H9 (cell line): ENCODE results near the gene KIF16B. TPM values are rescaled to one million over a fixed set of nuclear protein-coding genes. Genes with fewer than 3 reads are reported as not detected.

Source experiments
- DNase-seq: peaks from one replicate; pipeline ENCODE4 v3.0.0-alpha.2; 2017
- H2AFZ ChIP-seq: one replicate; pipeline ENCODE4 v1.6.1; 2013; ENCODE audit warnings: mild to moderate bottlenecking, low read length, control low read depth, moderate library complexity
- H2AK5ac ChIP-seq: 2 replicates; pipeline ENCODE4 v1.6.1; 2013; ENCODE audit warnings: low read length, control low read depth, mixed read lengths; ENCODE audit not compliant: insufficient read length
- H2BK120ac ChIP-seq: one replicate; pipeline ENCODE4 v1.6.1; 2013; ENCODE audit warnings: low read depth, mild to moderate bottlenecking, low read length, control low read depth, inconsistent platforms; ENCODE audit not compliant: poor library complexity, severe bottlenecking
- H2BK12ac ChIP-seq: 2 replicates; pipeline ENCODE4 v1.6.1; 2013; ENCODE audit warnings: low read length, control low read depth, mixed read lengths, low read depth; ENCODE audit not compliant: insufficient read length
- H2BK15ac ChIP-seq: 2 replicates; pipeline ENCODE4 v1.6.1; 2013; ENCODE audit warnings: low read depth, low read length, control low read depth
- H2BK20ac ChIP-seq: one replicate; pipeline ENCODE4 v1.6.1; 2013; ENCODE audit warnings: low read depth, mild to moderate bottlenecking, low read length, control low read depth, inconsistent platforms; ENCODE audit not compliant: poor library complexity, severe bottlenecking
- H2BK5ac ChIP-seq: 2 replicates; pipeline ENCODE4 v1.6.1; 2013; ENCODE audit warnings: low read length, control low read depth, mixed read lengths; ENCODE audit not compliant: insufficient read length
- H3K14ac ChIP-seq: 2 replicates; pipeline ENCODE4 v1.6.1; 2013; ENCODE audit warnings: low read length, control low read depth; ENCODE audit not compliant: insufficient read depth
- H3K18ac ChIP-seq: 2 replicates; pipeline ENCODE4 v1.6.1; 2013; ENCODE audit warnings: low read depth, mild to moderate bottlenecking, mixed read lengths, low read length, control low read depth; ENCODE audit not compliant: insufficient read length
- H3K23ac ChIP-seq: 2 replicates; pipeline ENCODE4 v1.6.1; 2013; ENCODE audit warnings: low read length, control low read depth, mixed read lengths, low read depth; ENCODE audit not compliant: insufficient read length
- H3K23me2 ChIP-seq: 2 replicates; pipeline ENCODE4 v1.6.1; 2013; ENCODE audit warnings: low read depth, mild to moderate bottlenecking, mixed read lengths, low read length, control low read depth; ENCODE audit not compliant: insufficient read length, poor library complexity, severe bottlenecking
- H3K27ac ChIP-seq: 2 replicates; pipeline ENCODE4 v1.5.1; 2013; ENCODE audit warnings: low read length, control low read depth, mixed read lengths, low read depth; ENCODE audit not compliant: insufficient read length
- H3K27me3 ChIP-seq: 2 replicates; pipeline ENCODE4 v1.6.1; 2013; ENCODE audit warnings: low read length, control low read depth, inconsistent platforms; ENCODE audit not compliant: insufficient read depth
- H3K4ac ChIP-seq: 2 replicates; pipeline ENCODE4 v1.6.1; 2013; ENCODE audit warnings: low read depth, mild to moderate bottlenecking, control low read depth, inconsistent platforms, low read length, moderate library complexity
- H3K4me1 ChIP-seq: 2 replicates; pipeline ENCODE4 v1.6.1; 2013; ENCODE audit warnings: low read length, control low read depth, inconsistent platforms; ENCODE audit not compliant: insufficient read depth
- H3K4me2 ChIP-seq: 2 replicates; pipeline ENCODE4 v1.6.1; 2013; ENCODE audit warnings: low read length, control low read depth, mixed read lengths; ENCODE audit not compliant: insufficient read length, insufficient read depth
- H3K56ac ChIP-seq: 2 replicates; pipeline ENCODE4 v1.6.1; 2013; ENCODE audit warnings: low read depth, mild to moderate bottlenecking, mixed read lengths, low read length, control low read depth; ENCODE audit not compliant: insufficient read length
- H3K79me1 ChIP-seq: 2 replicates; pipeline ENCODE4 v1.6.1; 2013; ENCODE audit warnings: low read depth, mild to moderate bottlenecking, moderate library complexity, low read length, control low read depth, inconsistent platforms; ENCODE audit not compliant: insufficient read depth, poor library complexity, severe bottlenecking
- H3K79me2 ChIP-seq: 2 replicates; pipeline ENCODE4 v1.6.1; 2013; ENCODE audit warnings: low read length, control low read depth, inconsistent platforms; ENCODE audit not compliant: insufficient read depth
- H3K9ac ChIP-seq: 2 replicates; pipeline ENCODE4 v1.6.1; 2013; ENCODE audit warnings: low read length, control low read depth, mixed read lengths; ENCODE audit not compliant: insufficient read length; ENCODE audit errors: extremely low read depth
- H3K9me3 ChIP-seq: one replicate; pipeline ENCODE4 v1.6.1; 2013; ENCODE audit warnings: low read depth, low read length, inconsistent platforms; ENCODE audit not compliant: control insufficient read depth
- H3T11ph ChIP-seq: one replicate; pipeline ENCODE4 v1.6.1; 2013; ENCODE audit warnings: mild to moderate bottlenecking, low read length, control low read depth, inconsistent platforms
- H4K20me1 ChIP-seq: one replicate; pipeline ENCODE4 v1.6.1; 2013; ENCODE audit not compliant: control insufficient read depth, insufficient read length, insufficient read depth
- H4K5ac ChIP-seq: 2 replicates; pipeline ENCODE4 v1.6.1; 2013; ENCODE audit warnings: low read depth, mild to moderate bottlenecking, mixed read lengths, low read length, control low read depth; ENCODE audit not compliant: insufficient read length
- H4K8ac ChIP-seq: replicated peaks from 2 replicates; pipeline ENCODE4 v1.6.1; 2013; ENCODE audit warnings: low read length, control low read depth, mixed read lengths, low read depth; ENCODE audit not compliant: insufficient read length
- H4K91ac ChIP-seq: 2 replicates; pipeline ENCODE4 v1.6.1; 2013; ENCODE audit warnings: low read depth, mild to moderate bottlenecking, moderate library complexity, mixed read lengths, low read length, control low read depth; ENCODE audit not compliant: insufficient read length
- H3K27ac Mint-ChIP-seq, 3 experiments: 2 replicates in 2 of 3; 3 replicates in 1 of 3; pipeline ENCODE4 v1.8.0; 2020 to 2021; ENCODE audit warnings: mixed read lengths in 3 of 3, mild to moderate bottlenecking in 1 of 3, moderate library complexity in 1 of 3
- H3K27me3 Mint-ChIP-seq: 2 replicates; pipeline ENCODE4 v1.8.0; 2021; ENCODE audit warnings: low read depth, mild to moderate bottlenecking, moderate library complexity, mixed read lengths
- H3K36me3 Mint-ChIP-seq, 3 experiments: 2 replicates in 2 of 3; 3 replicates in 1 of 3; pipeline ENCODE4 v1.8.0; 2020 to 2021; ENCODE audit warnings: low read depth in 3 of 3, mixed read lengths in 3 of 3; ENCODE audit not compliant: insufficient read depth in 1 of 3
- H3K4me1 Mint-ChIP-seq, 2 experiments: 2 replicates each; pipeline ENCODE4 v1.8.0; 2020; ENCODE audit warnings: mixed read lengths in 2 of 2
- H3K4me3 Mint-ChIP-seq, 2 experiments: 2 replicates in 1 of 2; 3 replicates in 1 of 2; pipeline ENCODE4 v1.8.0; 2020 to 2021; ENCODE audit warnings: mild to moderate bottlenecking in 2 of 2, mixed read lengths in 2 of 2, moderate library complexity in 1 of 2
- H3K9me3 Mint-ChIP-seq, 2 experiments: 2 replicates in 1 of 2; 3 replicates in 1 of 2; pipeline ENCODE4 v1.8.0; 2020; ENCODE audit warnings: mild to moderate bottlenecking in 2 of 2, mixed read lengths in 2 of 2, moderate library complexity in 1 of 2
- CTCF ChIP-seq: fragments of 200-600 bp; sonication (generic); conservative IDR thresholded peaks from 3 replicates; pipeline ENCODE4 v1.8.0; 2021; ENCODE audit warnings: antibody characterized with exemption, mild to moderate bottlenecking
- WGBS: extraction: QIAGEN DNeasy Blood & Tissue Kit; methylation state at CpG from one replicate; pipeline ENCODE4 v1.1.7; 2013; ENCODE audit warnings: missing lambda C conversion rate, low lambda C conversion rate, mixed read lengths; ENCODE audit not compliant: insufficient read length; ENCODE audit errors: extremely low coverage; 5-methylcytosine and 5-hydroxymethylcytosine counted together
- total RNA-seq: library from RNA; stranded (reverse); gene quantifications from 2 replicates; pipeline ENCODE4 v1.2.1, GENCODE V29; 2021

The KIF16B gene
- total RNA-seq, 1 experiment from 2014 or later = 7.4 TPM

- H3K4ac ChIP-seq = no peak overlapping the region
- H3K27ac Mint-ChIP-seq = no peak overlapping the region
- H2BK15ac ChIP-seq = no peak overlapping the region
- no peak overlapping the region for H3T11ph ChIP-seq
- no peaks in the 10 kb centered on the region for H3K27me3 ChIP-seq
- no peaks in the 10 kb centered on the region for H3K4me1 Mint-ChIP-seq
- no peak overlapping the region for H3K4me2 ChIP-seq
- H3K36me3 Mint-ChIP-seq = peaks cover 6 to 13% (median 8%) of the 10 kb centered on the region in 3 experiments; a peak in 5 of 7 replicates
- H2BK120ac ChIP-seq = no peak overlapping the region
- WGBS = no CpG with 5 or more reads among the region's 2 CpGs
- no peaks in the 10 kb centered on the region for H3K4me1 ChIP-seq
- H3K79me2 ChIP-seq = no peaks in the 10 kb centered on the region
- no peak for DNase-seq
- H3K9ac ChIP-seq = no peak overlapping the region
- no peaks in the 10 kb centered on the region for H3K9me3 Mint-ChIP-seq
- no peak overlapping the region for H3K23ac ChIP-seq
- no peak overlapping the region for H2AFZ ChIP-seq
- H2AK5ac ChIP-seq = no peak overlapping the region
- no peaks in the 10 kb centered on the region for H3K79me1 ChIP-seq
- H2BK5ac ChIP-seq = no peak overlapping the region
- H4K8ac ChIP-seq = no peak overlapping the region
- no peaks in the 10 kb centered on the region for H3K23me2 ChIP-seq
- no peaks in the 10 kb centered on the region for H3K27me3 Mint-ChIP-seq
- no peak overlapping the region for H3K14ac ChIP-seq
- TF ChIP-seq CTCF = no peak
- H2BK12ac ChIP-seq = no peak overlapping the region
- H4K91ac ChIP-seq = no peak overlapping the region
- H3K56ac ChIP-seq = no peak overlapping the region
- no peaks in the 10 kb centered on the region for H3K9me3 ChIP-seq
- no peak overlapping the region for H2BK20ac ChIP-seq
- no peak overlapping the region for H3K18ac ChIP-seq
- H4K5ac ChIP-seq = no peak overlapping the region
- no peak overlapping the region for H3K4me3 Mint-ChIP-seq
- no peaks in the 10 kb centered on the region for H4K20me1 ChIP-seq
- H3K27ac ChIP-seq = no peak overlapping the region
Observed at GRCh38 chr20:16381444-16381843, 191.8 kb downstream of the KIF16B start.
